Measurements from ENCODE around the gene DNAJC5G.

Gene DNAJC5G

GRCh38 chr2:27275211-27276150, at the start of gene DNAJC5G:
DNAJC5G (plus strand) TSS chr2:27275433; CDS start chr2:27276729, 1,296 bp downstream.
- in situ Hi-C loops (cut with HindIII; ENCODE audit: low sequenced_read_pairs), result no loop called here

GRCh38 chr2:27225526-27225925, 49.7 kb upstream of the DNAJC5G start:
- in situ Hi-C loops (cut with HindIII; ENCODE audit: low sequenced_read_pairs), result no loop called here

- in situ Hi-C loops (cut with HindIII; ENCODE audit: low sequenced_read_pairs), result no loop called here
These were observed 47.7 kb upstream of the DNAJC5G start for GRCh38 chr2:27227501-27227900.

GRCh38 chr2:27231921-27232320, 43.3 kb upstream of the DNAJC5G start:
- in situ Hi-C loops (cut with HindIII; ENCODE audit: low sequenced_read_pairs), result no loop called here

- in situ Hi-C loops (cut with HindIII; ENCODE audit: low sequenced_read_pairs), result no loop called here
These were observed 41.9 kb upstream of the DNAJC5G start for GRCh38 chr2:27233341-27233740.

- in situ Hi-C loops (cut with HindIII; ENCODE audit: low sequenced_read_pairs), result no loop called here
These were observed 39.1 kb upstream of the DNAJC5G start for GRCh38 chr2:27236136-27236535.

GRCh38 chr2:27236626-27237025, 38.6 kb upstream of the DNAJC5G start:
- in situ Hi-C loops (cut with HindIII; ENCODE audit: low sequenced_read_pairs), result no loop called here

GRCh38 chr2:27237341-27237945, 37.8 kb upstream of the DNAJC5G start:
- in situ Hi-C loops (cut with HindIII; ENCODE audit: low sequenced_read_pairs), result no loop called here

GRCh38 chr2:27238976-27239375, 36.3 kb upstream of the DNAJC5G start:
- in situ Hi-C loops (cut with HindIII; ENCODE audit: low sequenced_read_pairs), result no loop called here

- in situ Hi-C loops (cut with HindIII; ENCODE audit: low sequenced_read_pairs), result no loop called here
These were observed 34.8 kb upstream of the DNAJC5G start for GRCh38 chr2:27240406-27240805.

- in situ Hi-C loops (cut with HindIII; ENCODE audit: low sequenced_read_pairs), result no loop called here
These were observed 33.2 kb upstream of the DNAJC5G start for GRCh38 chr2:27241761-27242613.

- in situ Hi-C loops (cut with HindIII; ENCODE audit: low sequenced_read_pairs), result no loop called here
These were observed 32.6 kb upstream of the DNAJC5G start for GRCh38 chr2:27242614-27242951.

GRCh38 chr2:27243391-27244130, 31.7 kb upstream of the DNAJC5G start:
- in situ Hi-C loops (cut with HindIII; ENCODE audit: low sequenced_read_pairs), result no loop called here

GRCh38 chr2:27245116-27245515, 30.1 kb upstream of the DNAJC5G start:
- in situ Hi-C loops (cut with HindIII; ENCODE audit: low sequenced_read_pairs), result loop anchor here (5.0 kb wide), 1 partner anchor 78 kb away; no protein-coding TSS in a partner anchor

- in situ Hi-C loops (cut with HindIII; ENCODE audit: low sequenced_read_pairs), result loop anchor here (5.0 kb wide), 1 partner anchor 78 kb away; no protein-coding TSS in a partner anchor
These were observed 29.6 kb upstream of the DNAJC5G start for GRCh38 chr2:27245626-27246025.

GRCh38 chr2:27247893-27248292, 27.3 kb upstream of the DNAJC5G start:
- in situ Hi-C loops (cut with HindIII; ENCODE audit: low sequenced_read_pairs), result loop anchor here (5.0 kb wide), 1 partner anchor 81 kb away; no protein-coding TSS in a partner anchor

GRCh38 chr2:27249159-27249890, 25.9 kb upstream of the DNAJC5G start:
- in situ Hi-C loops (cut with HindIII; ENCODE audit: low sequenced_read_pairs), result loop anchor here (5.0 kb wide), 1 partner anchor 82 kb away; no protein-coding TSS in a partner anchor

GRCh38 chr2:27249891-27250651, 25.2 kb upstream of the DNAJC5G start:
- in situ Hi-C loops (cut with HindIII; ENCODE audit: low sequenced_read_pairs), result loop anchor here (5.0 kb wide), 1 partner anchor 83 kb away; no protein-coding TSS in a partner anchor

Data from endothelial cell of hepatic sinusoid (primary cell).